HL-60 (cell line): ENCODE measurements around the gene SRF.
A peak's percentile ranks its signal among the peaks of the same experiment; 100 is the strongest.

ENCODE experiments used
- DNase-seq, 2 experiments: peaks; one replicate each; pipeline ENCODE4 v3.0.0-alpha.2; 2010 to 2020; ENCODE audit warnings: low read depth in 1 of 2, low spot score in 1 of 2
- H3K27ac ChIP-seq: fragments of 250-450 bp; sonication (Bioruptor Pico); replicated peaks from 2 replicates; pipeline ENCODE4 v1.5.1; 2020; ENCODE audit warnings: mild to moderate bottlenecking, moderate library complexity
- H3K27me3 ChIP-seq: fragments of 250-450 bp; sonication (Bioruptor Pico); 2 replicates; pipeline ENCODE4 v1.5.1; 2021; ENCODE audit warnings: mild to moderate bottlenecking, moderate library complexity; ENCODE audit not compliant: insufficient read depth, poor library complexity, severe bottlenecking
- H3K4me3 ChIP-seq: replicated peaks from 2 replicates; pipeline ENCODE4 v1.5.1; 2011; ENCODE audit warnings: mild to moderate bottlenecking, control low read depth, low read length; ENCODE audit not compliant: insufficient read depth
- GABPA ChIP-seq: IDR thresholded peaks from 2 replicates; pipeline ENCODE4 v1.6.1; 2012; ENCODE audit warnings: low read depth
- POLR2AphosphoS5 ChIP-seq: IDR thresholded peaks from 2 replicates; pipeline ENCODE4 v1.6.1; 2012; ENCODE audit warnings: low read depth
- SPI1 ChIP-seq: IDR thresholded peaks from 2 replicates; pipeline ENCODE4 v1.6.1; 2012; ENCODE audit warnings: low read depth, mild to moderate bottlenecking, borderline replicate concordance
- TF ChIP-seq, protein P1 (sequence below): IDR thresholded peaks from 2 replicates; pipeline ENCODE4 v1.6.1; 2012; ENCODE audit warnings: low read depth; ENCODE audit not compliant: insufficient replicate concordance
- TF ChIP-seq, protein P2 (sequence below): IDR thresholded peaks from one replicate; pipeline ENCODE4 v1.5.1; 2011; ENCODE audit warnings: low read length, control low read depth, inconsistent platforms; ENCODE audit not compliant: insufficient read depth

The SRF gene

DNA sequence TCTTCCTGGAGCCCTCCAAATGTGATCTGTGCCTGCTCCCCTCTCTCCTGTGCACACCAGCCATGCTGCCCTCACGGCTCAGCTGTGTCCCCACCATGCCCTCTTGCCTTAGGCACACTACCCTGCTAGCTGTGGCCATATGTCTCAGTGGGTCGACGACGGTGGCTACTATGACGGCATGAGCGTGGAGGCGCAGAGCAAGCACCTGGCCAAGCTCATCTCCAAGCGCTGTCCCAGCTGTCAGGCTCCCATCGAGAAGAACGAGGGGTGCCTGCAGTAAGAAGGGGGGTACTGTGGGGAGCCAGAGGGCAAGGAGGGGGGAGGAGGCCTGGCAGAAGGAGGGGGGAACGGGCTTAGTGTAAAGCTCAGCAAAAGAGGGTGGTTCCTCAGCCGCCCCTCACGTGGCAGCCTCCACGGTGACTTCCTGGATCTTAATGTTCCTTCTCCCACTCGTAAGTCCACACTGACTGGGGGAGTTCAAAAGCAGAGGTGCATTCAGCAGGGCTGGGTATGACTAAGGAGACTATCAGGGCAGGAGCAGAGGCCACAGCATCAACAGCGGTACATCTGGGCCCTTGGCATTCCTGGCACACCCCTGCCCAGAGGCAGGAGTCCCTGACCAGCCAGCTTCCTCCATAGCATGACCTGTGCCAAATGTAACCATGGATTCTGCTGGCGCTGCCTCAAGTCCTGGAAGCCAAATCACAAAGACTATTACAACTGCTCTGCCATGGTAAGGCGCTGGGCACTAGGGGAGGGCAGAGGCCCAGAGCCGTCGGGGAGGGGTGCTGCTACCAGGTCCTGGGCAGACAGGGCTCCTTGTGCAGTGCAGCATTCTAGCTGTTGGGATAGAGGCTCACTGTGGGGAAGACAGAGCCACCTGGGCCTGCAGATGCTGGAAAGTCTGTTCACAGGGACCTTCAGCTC lies 50.2 kb downstream of the SRF start:
- peak; percentile 32; the same call in 1 of the 2 replicates for TF ChIP-seq POLR2AphosphoS5
- TF ChIP-seq GABPA = no peak
- Histone ChIP-seq H3K4me3 (no peak overlapping the region), H3K27me3 (no peaks in the 10 kb centered on the region), H3K27ac (no peak overlapping the region)
- DNase-seq = no peak

DNA sequence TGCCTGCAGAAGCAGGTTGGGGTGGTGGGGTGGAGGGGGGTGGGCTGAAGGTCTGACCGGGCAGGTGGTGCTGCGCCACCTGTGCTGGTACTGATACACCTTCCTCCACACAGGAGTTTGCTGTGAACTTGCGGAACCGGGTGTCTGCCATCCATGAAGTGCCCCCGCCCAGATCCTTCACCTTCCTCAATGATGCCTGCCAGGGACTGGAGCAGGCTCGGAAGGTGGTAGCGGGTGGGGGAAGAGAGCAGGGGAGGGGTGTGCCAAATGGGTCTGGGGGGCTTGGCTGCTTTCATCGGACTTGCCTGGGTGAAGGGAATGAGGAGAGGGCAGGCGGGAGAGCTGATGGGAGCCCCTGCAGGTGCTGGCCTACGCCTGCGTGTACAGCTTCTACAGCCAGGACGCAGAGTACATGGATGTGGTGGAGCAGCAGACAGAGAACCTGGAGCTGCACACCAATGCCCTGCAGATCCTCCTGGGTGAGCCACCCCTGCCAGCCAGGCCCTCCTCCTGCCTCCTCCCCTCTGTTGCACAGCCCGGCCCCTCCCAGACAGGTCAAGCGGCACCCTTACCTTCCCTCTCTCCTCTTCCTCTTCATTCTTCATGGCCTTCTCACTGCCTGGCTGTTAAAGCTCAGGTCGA lies 51.5 kb downstream of the SRF start:
- Histone ChIP-seq H3K27ac (no peak overlapping the region), H3K27me3 (no peaks in the 10 kb centered on the region), H3K4me3 (no peak overlapping the region)
- TF ChIP-seq, protein P1, sequence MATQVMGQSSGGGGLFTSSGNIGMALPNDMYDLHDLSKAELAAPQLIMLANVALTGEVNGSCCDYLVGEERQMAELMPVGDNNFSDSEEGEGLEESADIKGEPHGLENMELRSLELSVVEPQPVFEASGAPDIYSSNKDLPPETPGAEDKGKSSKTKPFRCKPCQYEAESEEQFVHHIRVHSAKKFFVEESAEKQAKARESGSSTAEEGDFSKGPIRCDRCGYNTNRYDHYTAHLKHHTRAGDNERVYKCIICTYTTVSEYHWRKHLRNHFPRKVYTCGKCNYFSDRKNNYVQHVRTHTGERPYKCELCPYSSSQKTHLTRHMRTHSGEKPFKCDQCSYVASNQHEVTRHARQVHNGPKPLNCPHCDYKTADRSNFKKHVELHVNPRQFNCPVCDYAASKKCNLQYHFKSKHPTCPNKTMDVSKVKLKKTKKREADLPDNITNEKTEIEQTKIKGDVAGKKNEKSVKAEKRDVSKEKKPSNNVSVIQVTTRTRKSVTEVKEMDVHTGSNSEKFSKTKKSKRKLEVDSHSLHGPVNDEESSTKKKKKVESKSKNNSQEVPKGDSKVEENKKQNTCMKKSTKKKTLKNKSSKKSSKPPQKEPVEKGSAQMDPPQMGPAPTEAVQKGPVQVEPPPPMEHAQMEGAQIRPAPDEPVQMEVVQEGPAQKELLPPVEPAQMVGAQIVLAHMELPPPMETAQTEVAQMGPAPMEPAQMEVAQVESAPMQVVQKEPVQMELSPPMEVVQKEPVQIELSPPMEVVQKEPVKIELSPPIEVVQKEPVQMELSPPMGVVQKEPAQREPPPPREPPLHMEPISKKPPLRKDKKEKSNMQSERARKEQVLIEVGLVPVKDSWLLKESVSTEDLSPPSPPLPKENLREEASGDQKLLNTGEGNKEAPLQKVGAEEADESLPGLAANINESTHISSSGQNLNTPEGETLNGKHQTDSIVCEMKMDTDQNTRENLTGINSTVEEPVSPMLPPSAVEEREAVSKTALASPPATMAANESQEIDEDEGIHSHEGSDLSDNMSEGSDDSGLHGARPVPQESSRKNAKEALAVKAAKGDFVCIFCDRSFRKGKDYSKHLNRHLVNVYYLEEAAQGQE = no peak
- TF ChIP-seq POLR2AphosphoS5 = peak; percentile 43
- DNase-seq = no peak

DNA sequence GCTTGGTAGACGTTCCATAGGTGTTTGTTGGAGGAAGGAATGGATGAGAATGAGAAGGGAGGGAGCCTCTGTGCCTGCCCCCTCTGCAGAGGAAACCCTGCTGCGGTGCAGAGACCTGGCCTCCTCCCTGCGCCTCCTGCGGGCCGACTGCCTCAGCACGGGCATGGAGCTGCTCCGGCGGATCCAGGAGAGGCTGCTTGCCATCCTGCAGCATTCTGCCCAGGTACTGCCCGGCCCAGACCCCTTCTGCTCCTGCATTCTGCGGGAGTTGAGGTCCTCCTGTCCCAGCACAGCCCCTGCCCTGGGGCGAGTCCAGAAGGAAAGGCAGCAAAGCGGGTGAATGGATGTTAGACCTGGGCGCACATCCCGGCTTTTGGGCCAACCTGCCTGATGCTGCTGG lies 52.1 kb downstream of the SRF start:
- Histone ChIP-seq H3K4me3 (no peak overlapping the region), H3K27ac (no peak overlapping the region), H3K27me3 (no peaks in the 10 kb centered on the region)
- no peak for DNase-seq
- 0 out of 2 replicates have a peak, but pooled peaks have one; percentile 10 for TF ChIP-seq POLR2AphosphoS5
- no peak for TF ChIP-seq SPI1
- TF ChIP-seq, protein P2, sequence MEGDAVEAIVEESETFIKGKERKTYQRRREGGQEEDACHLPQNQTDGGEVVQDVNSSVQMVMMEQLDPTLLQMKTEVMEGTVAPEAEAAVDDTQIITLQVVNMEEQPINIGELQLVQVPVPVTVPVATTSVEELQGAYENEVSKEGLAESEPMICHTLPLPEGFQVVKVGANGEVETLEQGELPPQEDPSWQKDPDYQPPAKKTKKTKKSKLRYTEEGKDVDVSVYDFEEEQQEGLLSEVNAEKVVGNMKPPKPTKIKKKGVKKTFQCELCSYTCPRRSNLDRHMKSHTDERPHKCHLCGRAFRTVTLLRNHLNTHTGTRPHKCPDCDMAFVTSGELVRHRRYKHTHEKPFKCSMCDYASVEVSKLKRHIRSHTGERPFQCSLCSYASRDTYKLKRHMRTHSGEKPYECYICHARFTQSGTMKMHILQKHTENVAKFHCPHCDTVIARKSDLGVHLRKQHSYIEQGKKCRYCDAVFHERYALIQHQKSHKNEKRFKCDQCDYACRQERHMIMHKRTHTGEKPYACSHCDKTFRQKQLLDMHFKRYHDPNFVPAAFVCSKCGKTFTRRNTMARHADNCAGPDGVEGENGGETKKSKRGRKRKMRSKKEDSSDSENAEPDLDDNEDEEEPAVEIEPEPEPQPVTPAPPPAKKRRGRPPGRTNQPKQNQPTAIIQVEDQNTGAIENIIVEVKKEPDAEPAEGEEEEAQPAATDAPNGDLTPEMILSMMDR = no peak
- TF ChIP-seq, protein P1 = no peak
- no peak for TF ChIP-seq GABPA

DNA sequence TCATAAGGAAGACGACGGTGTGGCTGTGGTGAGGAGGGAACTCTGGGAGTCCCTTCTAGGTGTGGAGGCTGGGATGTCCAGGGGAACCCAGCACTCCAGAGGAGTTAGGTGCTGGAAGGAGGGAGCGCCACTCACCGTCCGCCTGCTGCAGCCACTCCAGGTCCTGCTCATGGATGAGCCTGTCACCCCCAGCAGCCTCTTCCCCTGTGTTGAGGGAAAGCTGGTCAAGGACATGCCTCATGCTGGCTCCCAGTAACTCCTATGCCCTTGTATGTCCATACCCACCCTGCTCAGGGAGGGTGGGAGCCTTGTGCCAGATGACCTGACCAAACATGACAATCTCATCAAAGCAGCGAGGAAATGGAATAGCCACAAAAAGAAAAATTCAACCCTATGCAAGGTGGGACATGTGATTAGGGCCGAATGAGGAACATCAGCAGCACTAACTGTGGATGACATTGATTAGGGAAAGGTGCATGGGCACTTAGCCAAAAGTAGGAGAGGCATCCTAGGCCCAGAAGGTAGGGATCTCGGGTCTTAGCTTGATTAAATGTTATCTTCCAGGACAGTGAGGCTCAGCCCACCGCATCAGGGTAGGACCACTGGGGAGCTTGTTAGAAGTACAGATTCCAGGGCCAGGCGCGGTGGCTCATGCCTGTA lies 55.3 kb downstream of the SRF start:
- Histone ChIP-seq H3K27me3 (no peaks in the 10 kb centered on the region), H3K27ac (no peak overlapping the region), H3K4me3 (no peak overlapping the region)
- no peak for DNase-seq
- TF ChIP-seq, protein P2 = no peak
- no peak for TF ChIP-seq SPI1
- TF ChIP-seq POLR2AphosphoS5 = no peak
- TF ChIP-seq, protein P1 = no peak
- TF ChIP-seq GABPA = no peak
